Dendritic cell treated with granulocyte-macrophage colony-stimulating factor and Interleukin-4, amounts not matched to agents 40 ng/mL and 50 ng/mL, for 4 days (primary cell): Measurements from ENCODE around the gene SLN.
A peak's percentile ranks its signal among the peaks of the same experiment; 100 is the strongest.

Experiments
- H3K27ac Mint-ChIP-seq: one replicate; pipeline ENCODE4 v1.8.0; 2022; ENCODE audit warnings: mild to moderate bottlenecking, mixed read lengths
- H3K27me3 Mint-ChIP-seq: one replicate; pipeline ENCODE4 v1.8.0; 2022; ENCODE audit warnings: mild to moderate bottlenecking, mixed read lengths
- H3K36me3 Mint-ChIP-seq: one replicate; pipeline ENCODE4 v1.8.0; 2022; ENCODE audit warnings: low read depth, mixed read lengths
- H3K4me1 Mint-ChIP-seq: one replicate; pipeline ENCODE4 v1.8.0; 2022; ENCODE audit warnings: low read depth, mixed read lengths
- H3K4me3 Mint-ChIP-seq: one replicate; pipeline ENCODE4 v1.8.0; 2022; ENCODE audit warnings: mild to moderate bottlenecking, moderate library complexity, mixed read lengths
- H3K9me3 Mint-ChIP-seq: one replicate; pipeline ENCODE4 v1.8.0; 2022; ENCODE audit warnings: mixed read lengths
- intact Hi-C: fragments of 100-400 bp; cut with micrococcal nuclease; formaldehyde crosslinking; loops from one replicate; pipeline ENCODE4 v1.15.0; 2022

The SLN gene

DNA sequence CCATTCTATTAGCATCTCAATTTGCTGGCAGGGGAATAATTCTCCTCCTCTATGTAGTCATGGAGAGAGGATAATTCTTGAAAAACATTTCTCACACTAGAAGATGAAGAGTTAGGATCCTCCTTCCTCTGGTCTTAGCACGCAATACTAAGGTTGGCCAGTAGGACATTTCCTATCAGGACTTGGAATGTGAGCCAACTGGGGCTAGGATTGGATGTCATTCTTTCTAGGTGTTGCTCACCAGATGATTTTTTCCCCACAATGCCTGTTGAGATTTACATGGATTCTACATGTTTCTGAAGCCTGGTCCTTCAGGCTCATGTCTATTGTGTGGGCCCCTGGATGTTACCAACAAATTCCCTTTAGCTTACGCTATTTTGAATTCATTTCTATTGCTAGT is 28.0 kb downstream of the SLN start:
- Mint-ChIP-seq H3K36me3 (no peaks in the 10 kb centered on the region), H3K9me3 (no peaks in the 10 kb centered on the region), H3K27ac (no peak overlapping the region), H3K27me3 (no peaks in the 10 kb centered on the region), H3K4me3 (no peak overlapping the region), H3K4me1 (peaks cover 19% of the 10 kb centered on the region)
- intact Hi-C loops = no loop called here

DNA sequence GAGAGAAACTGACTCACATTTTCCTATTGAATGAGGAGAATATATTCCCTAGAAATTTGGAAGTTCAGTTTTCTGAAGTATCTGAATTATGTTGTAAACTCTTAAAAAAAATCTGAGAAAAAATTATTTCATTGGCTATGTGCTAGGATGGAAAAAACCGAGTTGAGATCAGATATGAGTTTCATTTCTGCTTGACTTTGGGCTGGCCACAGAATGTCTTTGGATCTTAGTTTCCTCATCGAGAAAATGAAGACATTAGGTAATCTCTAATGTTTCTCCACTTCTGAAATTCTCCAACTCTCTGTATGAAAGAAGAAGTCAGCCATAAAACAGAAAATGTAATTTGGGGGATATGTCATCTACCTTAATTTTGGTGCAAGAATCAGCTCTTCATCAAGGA is 28.8 kb downstream of the SLN start:
- intact Hi-C loops = no loop called here
- Mint-ChIP-seq H3K9me3 (no peaks in the 10 kb centered on the region), H3K4me3 (peak overlapping the region; percentile 7), H3K4me1 (peaks cover 19% of the 10 kb centered on the region), H3K27ac (peak overlapping the region; percentile 23), H3K36me3 (no peaks in the 10 kb centered on the region), H3K27me3 (no peaks in the 10 kb centered on the region)

DNA sequence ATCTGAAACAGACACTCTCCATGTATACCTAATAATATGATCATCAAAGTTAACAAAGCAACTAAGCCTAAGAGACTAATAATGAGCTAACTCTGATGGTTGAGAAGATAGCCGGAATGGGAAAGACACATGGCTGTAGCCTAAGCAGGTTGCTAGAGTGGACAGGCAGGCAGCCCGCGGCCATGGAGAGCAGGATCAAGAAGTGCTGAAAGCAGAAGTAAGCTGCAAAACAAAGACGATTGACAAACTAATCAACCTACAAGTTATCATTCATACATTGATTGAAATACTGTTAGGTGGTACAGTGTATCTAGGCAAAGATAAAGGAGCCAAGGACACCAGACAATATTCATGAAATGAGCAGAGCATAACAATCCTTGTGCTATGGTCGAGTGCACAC is 29.3 kb downstream of the SLN start:
- H3K4me1 Mint-ChIP-seq = peaks cover 19% of the 10 kb centered on the region
- no peaks in the 10 kb centered on the region for H3K9me3 Mint-ChIP-seq
- H3K27ac Mint-ChIP-seq = peak overlapping the region; percentile 23
- no peaks in the 10 kb centered on the region for H3K36me3 Mint-ChIP-seq
- intact Hi-C loops = no loop called here
- H3K27me3 Mint-ChIP-seq = no peaks in the 10 kb centered on the region
- peak overlapping the region; percentile 7 for H3K4me3 Mint-ChIP-seq

DNA sequence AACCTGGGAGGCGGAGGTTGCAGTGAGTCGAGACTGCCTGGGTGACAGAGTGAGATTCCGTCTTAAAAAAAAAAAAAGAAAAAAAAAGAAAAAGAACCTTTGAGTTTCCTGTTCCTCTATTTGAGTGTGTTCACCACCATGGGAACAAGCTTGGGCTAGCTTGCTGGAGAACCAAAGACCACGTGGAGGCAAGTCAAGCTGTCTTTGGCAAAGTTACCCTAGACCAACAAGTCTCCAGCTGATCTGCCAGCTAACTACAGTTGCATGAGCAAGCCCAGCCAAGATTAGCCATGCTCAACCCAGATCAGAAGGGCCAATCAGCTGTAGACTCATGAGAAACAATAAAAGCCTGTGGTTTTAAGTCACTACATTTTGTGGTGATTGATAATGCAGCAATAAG is 29.7 kb downstream of the SLN start:
- intact Hi-C loops = no loop called here
- no peaks in the 10 kb centered on the region for H3K36me3 Mint-ChIP-seq
- H3K4me3 Mint-ChIP-seq = peak overlapping the region; percentile 7
- H3K27me3 Mint-ChIP-seq = no peaks in the 10 kb centered on the region
- H3K4me1 Mint-ChIP-seq = peaks cover 19% of the 10 kb centered on the region
- peak overlapping the region; percentile 23 for H3K27ac Mint-ChIP-seq
- H3K9me3 Mint-ChIP-seq = no peaks in the 10 kb centered on the region

DNA sequence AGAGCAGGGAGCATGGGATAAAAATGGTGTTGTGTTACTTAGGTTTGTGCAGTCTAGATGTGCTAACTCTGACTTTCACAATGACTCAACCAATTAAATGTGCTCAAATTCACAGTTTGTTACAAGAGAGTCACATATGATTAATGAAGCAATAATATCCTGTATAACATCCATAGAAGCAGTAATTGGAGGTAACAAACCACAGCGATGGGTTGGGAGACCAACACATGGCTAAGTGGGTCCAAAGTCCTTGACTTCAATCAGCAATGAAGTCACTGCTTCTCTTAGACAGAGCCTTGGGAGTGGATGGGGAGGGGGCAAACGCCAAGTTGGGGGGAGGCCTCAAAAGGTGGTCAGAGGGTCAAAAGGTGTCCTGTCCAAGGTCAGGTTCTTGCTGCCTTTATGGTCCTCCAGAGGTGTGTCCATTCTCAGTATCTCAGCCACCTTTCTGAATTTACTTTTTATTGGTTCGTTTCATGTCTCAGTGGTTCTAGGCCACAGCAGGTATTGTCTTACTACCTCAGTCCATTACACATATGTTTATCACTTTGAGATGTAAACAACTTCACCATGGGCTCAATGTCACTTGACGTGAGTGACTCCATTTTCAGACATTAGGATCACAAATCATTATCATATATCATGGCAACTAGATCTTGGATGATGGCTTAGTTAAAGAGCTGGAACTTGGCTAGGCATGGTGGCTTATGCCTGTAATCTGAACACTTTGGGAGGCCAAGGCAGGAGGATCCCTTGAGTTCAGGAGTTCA is 32.4 kb downstream of the SLN start:
- Mint-ChIP-seq H3K36me3 (no peaks in the 10 kb centered on the region), H3K4me3 (no peak overlapping the region), H3K9me3 (no peaks in the 10 kb centered on the region), H3K4me1 (peaks cover 19% of the 10 kb centered on the region), H3K27me3 (peaks cover 1% of the 10 kb centered on the region), H3K27ac (no peak overlapping the region)
- intact Hi-C loops = no loop called here

DNA sequence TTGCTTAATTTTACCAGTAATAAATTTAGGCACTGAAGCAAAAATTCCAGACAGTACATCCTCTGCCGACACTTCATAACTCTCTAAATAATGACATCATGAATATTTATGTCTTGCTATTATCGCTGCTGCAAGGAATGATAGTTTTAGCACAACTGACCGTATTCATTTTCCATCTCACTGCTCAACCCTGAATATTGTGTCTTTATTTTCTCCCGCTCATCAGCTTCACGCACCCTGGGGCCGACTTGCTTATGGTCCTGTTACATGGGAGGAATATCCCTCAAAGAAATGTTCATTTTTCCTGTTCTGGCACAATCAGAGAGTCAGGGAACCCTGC is 33.3 kb downstream of the SLN start:
- intact Hi-C loops = no loop called here
- no peak overlapping the region for H3K27ac Mint-ChIP-seq
- no peak overlapping the region for H3K4me3 Mint-ChIP-seq

DNA sequence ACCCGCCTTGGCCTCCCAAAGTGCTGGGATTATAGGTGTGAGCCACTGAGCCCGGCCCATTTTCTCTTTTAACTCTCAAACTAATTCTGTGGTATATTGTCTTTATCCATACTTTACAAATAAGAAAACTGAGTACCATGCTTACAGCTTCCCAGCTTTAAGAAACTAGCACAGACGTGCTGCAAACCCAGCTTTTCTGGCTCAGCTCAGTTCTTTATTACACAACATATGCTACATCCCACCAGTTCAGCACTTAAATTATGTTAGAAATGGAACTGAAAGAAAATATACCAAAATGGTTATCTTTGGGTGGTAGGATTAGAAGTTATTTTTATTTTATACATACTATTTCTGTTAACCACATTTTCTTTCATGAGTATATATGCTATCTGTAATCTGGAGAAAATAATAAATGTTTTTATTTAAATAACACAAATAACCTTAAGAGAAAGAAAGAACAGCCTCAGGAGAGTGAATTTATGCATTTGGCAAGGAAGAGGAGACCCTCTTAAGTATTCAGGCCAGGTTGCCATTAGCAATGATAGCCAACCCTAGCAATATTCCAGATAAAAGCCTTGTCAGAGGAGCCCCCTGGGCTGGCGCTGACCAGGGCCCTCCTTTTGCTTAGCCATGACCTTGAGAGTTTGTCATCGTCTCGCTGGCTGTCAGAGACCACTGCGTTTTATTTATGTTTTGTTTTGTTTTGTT is 33.8 kb downstream of the SLN start:
- intact Hi-C loops = no loop called here

More for the DNA sequence above, 33.3 kb downstream of the SLN start:
- Mint-ChIP-seq H3K4me1 (peaks cover 19% of the 10 kb centered on the region), H3K27me3 (peaks cover 1% of the 10 kb centered on the region), H3K9me3 (no peaks in the 10 kb centered on the region), H3K36me3 (no peaks in the 10 kb centered on the region)

DNA sequence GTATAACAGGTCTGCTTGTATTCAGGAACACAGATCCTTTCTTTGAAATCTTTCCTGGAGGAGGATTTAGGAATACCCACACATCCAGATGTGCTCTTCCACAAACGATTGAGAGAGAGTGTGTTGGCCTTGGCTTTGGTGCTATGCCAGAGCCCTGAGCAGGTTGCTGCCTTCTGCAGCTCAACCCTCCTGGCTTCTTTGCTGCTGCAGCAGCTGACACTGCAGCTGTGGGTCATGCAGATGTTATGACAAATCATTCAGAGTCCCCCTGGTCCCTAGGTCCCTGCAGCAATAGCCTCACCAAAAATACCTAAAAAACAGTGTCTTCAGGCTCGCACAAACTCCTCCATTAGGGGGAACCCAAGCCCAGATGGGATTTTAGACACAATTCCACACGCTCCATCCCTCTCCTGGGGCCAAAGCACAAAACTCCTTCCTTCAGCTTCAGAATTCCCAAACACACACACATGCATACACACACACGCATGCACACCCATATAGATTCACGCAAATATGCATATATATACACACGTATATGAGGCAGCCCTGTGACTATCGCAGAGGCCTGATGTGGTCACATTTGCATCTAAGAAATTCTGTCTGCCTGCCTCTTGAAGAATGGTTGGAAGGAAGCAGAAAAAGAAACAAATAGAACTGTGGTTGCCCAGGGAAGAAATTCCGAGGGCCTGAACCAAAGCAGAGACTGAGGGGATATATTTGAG is 35.4 kb downstream of the SLN start:
- H3K27ac Mint-ChIP-seq = no peak overlapping the region
- H3K9me3 Mint-ChIP-seq = no peaks in the 10 kb centered on the region
- no peaks in the 10 kb centered on the region for H3K4me1 Mint-ChIP-seq
- peaks cover 1% of the 10 kb centered on the region for H3K27me3 Mint-ChIP-seq
- no peak overlapping the region for H3K4me3 Mint-ChIP-seq
- intact Hi-C loops = no loop called here
- H3K36me3 Mint-ChIP-seq = no peaks in the 10 kb centered on the region

More for the DNA sequence above, 33.8 kb downstream of the SLN start:
- Mint-ChIP-seq H3K4me1 (peaks cover 14% of the 10 kb centered on the region), H3K27ac (no peak overlapping the region), H3K36me3 (no peaks in the 10 kb centered on the region), H3K27me3 (peaks cover 1% of the 10 kb centered on the region), H3K9me3 (no peaks in the 10 kb centered on the region), H3K4me3 (no peak overlapping the region)

DNA sequence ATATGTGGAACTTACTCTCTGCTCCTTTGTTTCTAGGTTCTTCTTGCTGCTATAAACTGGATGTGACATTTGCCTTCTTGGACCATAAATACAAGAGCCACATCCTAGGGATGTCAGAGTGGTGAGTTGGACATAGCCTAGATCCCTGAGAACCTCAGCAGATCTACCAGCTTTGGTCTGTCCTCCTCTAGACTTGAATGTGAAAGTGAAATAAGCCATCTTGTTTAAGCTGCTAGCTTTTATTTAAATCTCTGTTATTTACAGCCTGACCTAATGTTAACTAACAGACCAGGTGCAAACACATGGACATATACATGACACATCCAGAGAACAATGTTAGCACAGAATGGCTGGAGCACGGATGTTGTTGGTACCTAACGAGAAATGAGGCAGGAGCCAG is 36.0 kb downstream of the SLN start:
- Mint-ChIP-seq H3K36me3 (no peaks in the 10 kb centered on the region), H3K27ac (no peak overlapping the region), H3K4me1 (no peaks in the 10 kb centered on the region), H3K9me3 (no peaks in the 10 kb centered on the region), H3K27me3 (peaks cover 1% of the 10 kb centered on the region), H3K4me3 (no peak overlapping the region)
- intact Hi-C loops = no loop called here

DNA sequence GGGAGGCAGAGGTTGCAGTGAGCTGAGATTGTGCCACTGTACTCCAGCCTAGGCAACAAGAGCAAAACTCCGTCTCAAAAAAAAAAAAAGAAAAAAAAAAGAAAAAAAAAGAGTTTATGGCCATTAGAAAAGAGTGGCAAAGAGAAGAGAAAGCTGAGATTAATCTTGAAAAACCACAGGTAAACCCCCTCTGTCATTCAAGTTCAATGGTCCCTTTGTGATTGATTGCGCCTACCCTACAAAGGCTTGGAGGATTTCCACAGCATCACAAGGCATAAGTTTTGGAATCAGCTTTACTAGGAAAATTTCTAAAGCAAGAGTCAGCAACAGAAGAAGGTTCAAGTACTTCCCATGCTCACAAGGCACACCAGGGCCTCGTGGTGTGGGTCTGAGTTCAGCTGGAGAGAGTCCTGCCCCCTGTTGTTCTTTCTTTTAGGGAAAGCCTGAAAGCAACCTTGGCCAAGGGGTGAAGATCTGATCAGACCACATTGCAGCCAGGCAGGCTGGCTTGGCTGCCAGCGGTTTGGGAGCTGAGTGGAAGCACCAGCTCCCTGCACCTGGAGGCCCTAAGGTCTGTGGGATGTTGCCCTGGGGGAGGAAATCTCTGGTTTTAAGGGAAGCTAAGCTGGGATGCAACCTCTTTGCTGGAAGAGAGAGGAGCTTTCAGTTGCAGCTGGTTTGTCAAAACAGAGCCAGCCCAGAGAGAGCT is 41.8 kb downstream of the SLN start:
- no peak overlapping the region for H3K27ac Mint-ChIP-seq
- H3K36me3 Mint-ChIP-seq = no peaks in the 10 kb centered on the region
- H3K4me3 Mint-ChIP-seq = no peak overlapping the region
- intact Hi-C loops = no loop called here
- H3K4me1 Mint-ChIP-seq = no peaks in the 10 kb centered on the region
- H3K27me3 Mint-ChIP-seq = peaks cover 1% of the 10 kb centered on the region
- no peaks in the 10 kb centered on the region for H3K9me3 Mint-ChIP-seq

DNA sequence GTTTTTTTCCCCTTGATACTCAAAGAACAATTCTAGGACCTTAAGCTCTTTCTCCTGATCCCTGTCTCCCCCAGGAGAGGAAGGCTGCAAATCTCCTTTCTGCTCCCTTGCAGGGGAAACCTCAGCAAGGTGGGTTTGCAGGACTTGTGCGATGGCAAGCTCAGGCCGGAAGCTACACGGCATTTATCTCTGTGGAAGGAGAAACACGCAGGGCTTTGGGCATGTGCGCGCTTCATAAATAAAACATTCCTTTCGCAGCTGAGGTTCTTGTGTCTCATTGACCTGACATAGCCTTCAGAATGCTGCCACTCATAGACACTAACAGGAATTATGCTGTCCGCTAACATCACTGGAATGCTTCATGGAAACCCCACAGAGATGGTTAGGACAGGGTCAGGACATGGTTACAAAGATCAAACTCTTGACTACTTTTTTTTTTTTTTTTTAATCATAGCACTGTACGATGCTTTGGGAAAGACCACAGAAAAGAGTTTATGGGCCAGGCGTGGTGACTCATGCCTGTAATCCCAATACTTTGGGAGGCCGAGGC is 42.6 kb downstream of the SLN start:
- no peak overlapping the region for H3K27ac Mint-ChIP-seq
- intact Hi-C loops = no loop called here
- H3K4me3 Mint-ChIP-seq = no peak overlapping the region
- H3K27me3 Mint-ChIP-seq = peaks cover 1% of the 10 kb centered on the region
- no peaks in the 10 kb centered on the region for H3K4me1 Mint-ChIP-seq
- H3K36me3 Mint-ChIP-seq = no peaks in the 10 kb centered on the region
- H3K9me3 Mint-ChIP-seq = no peaks in the 10 kb centered on the region

DNA sequence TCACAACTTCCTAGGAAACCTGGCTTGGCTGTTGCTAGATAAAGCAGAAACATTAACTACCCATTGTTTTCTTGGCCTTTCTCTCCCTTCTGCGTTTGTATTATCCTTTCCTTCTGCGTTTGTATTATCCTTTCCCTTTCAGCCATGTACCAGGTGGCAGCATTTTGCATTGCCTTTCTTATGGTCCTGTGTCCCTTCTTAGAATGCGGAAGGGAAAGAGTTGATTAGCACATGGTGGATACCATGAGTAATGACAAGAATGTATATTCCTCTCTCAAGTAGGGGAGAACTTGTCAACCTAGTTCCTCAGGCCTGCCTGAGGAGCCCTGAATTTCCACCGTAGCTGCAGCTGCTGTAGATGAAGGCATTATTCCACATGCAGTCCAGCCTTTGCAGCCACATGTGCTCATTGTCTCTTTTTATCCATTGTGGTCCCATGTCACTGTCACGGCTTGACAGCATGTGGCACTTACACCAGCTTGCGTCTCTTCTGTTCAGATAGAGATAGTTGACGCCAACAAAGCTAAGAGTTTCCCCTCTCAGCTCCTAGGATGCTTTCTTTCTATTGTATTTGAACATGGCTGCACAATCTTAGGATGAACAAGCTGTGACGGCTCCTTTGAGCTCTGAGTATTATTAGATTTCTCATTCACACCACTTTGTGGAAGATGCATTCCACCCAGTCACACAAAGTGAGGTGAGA is 44.8 kb downstream of the SLN start:
- Mint-ChIP-seq H3K4me1 (no peaks in the 10 kb centered on the region), H3K27me3 (peaks cover 1% of the 10 kb centered on the region), H3K4me3 (no peak overlapping the region), H3K9me3 (no peaks in the 10 kb centered on the region), H3K27ac (no peak overlapping the region), H3K36me3 (no peaks in the 10 kb centered on the region)
- intact Hi-C loops = no loop called here

DNA sequence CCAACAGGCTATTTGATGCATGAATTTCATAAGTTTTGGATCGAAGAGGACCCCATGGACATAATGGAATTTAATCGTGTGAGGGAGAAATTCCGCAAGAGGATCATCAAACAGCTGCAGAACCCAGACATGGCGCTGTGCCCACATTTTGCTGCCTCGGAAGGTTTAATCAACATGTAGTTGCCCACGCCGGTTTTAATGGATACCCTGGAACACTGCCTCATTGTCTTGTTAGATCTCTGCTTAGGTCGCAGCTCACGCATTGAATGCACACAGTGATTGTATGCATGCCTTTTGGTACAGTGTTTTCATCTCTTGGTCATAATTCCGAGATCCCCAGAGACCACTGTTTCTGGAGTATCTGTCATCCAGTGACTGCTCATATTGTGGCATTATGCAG is 46.8 kb downstream of the SLN start:
- Mint-ChIP-seq H3K27me3 (peaks cover 1% of the 10 kb centered on the region), H3K4me1 (no peaks in the 10 kb centered on the region), H3K27ac (no peak overlapping the region), H3K4me3 (no peak overlapping the region), H3K36me3 (no peaks in the 10 kb centered on the region), H3K9me3 (no peaks in the 10 kb centered on the region)
- intact Hi-C loops = no loop called here
